ENCODE results near the gene HOXD13.

- TF ChIP-seq RAD21 (conservative IDR thresholded peaks at IDR 0.05 in 1 of 2, IDR thresholded peaks at IDR 0.05 in 1 of 2) (no peak), NPAS2 (CRISPR knock-in tag; IDR thresholded peaks at IDR 0.05; ENCODE audit: borderline replicate concordance) (no peak), POLR2A (IDR thresholded peaks at IDR 0.05; ENCODE audit: low read length) (no peak), HDAC2 (IDR thresholded peaks at IDR 0.05) (no peak), CHD2 (IDR thresholded peaks at IDR 0.05; ENCODE audit: low read length, partially characterized antibody) (no peak), MAX (IDR thresholded peaks at IDR 0.05) (no peak), CBX8 (IDR thresholded peaks at IDR 0.05) (no peak), MAFK (IDR thresholded peaks at IDR 0.05; ENCODE audit: partially characterized antibody) (no peak)
- TF ChIP-seq, protein P1, sequence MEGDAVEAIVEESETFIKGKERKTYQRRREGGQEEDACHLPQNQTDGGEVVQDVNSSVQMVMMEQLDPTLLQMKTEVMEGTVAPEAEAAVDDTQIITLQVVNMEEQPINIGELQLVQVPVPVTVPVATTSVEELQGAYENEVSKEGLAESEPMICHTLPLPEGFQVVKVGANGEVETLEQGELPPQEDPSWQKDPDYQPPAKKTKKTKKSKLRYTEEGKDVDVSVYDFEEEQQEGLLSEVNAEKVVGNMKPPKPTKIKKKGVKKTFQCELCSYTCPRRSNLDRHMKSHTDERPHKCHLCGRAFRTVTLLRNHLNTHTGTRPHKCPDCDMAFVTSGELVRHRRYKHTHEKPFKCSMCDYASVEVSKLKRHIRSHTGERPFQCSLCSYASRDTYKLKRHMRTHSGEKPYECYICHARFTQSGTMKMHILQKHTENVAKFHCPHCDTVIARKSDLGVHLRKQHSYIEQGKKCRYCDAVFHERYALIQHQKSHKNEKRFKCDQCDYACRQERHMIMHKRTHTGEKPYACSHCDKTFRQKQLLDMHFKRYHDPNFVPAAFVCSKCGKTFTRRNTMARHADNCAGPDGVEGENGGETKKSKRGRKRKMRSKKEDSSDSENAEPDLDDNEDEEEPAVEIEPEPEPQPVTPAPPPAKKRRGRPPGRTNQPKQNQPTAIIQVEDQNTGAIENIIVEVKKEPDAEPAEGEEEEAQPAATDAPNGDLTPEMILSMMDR (IDR thresholded peaks at IDR 0.05): no peak
- TF ChIP-seq, protein P2, sequence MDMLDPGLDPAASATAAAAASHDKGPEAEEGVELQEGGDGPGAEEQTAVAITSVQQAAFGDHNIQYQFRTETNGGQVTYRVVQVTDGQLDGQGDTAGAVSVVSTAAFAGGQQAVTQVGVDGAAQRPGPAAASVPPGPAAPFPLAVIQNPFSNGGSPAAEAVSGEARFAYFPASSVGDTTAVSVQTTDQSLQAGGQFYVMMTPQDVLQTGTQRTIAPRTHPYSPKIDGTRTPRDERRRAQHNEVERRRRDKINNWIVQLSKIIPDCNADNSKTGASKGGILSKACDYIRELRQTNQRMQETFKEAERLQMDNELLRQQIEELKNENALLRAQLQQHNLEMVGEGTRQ (IDR thresholded peaks at IDR 0.05): no peak
Observed at GRCh38 chr2:176132205-176133171, 40.0 kb downstream of the HOXD13 start.

Measured in A549 (cell line).